Measurements from ENCODE around the gene JMJD4. TPM values are rescaled to one million over a fixed set of nuclear protein-coding genes. Genes with fewer than 3 reads are reported as not detected.
A peak's percentile ranks its signal among the peaks of the same experiment; 100 is the strongest.

JMJD4 gene
- polyA plus RNA-seq, 3 donors = 7.9 to 11.2 (median 11.2) TPM

- H3K36me3 Mint-ChIP-seq = peaks cover 38 to 43% of the 10 kb centered on the region in 2 donors
- 92% methylated on average over 2 of the region's 7 CpGs for WGBS (ENCODE audit: insufficient coverage)
- peaks cover 8% of the 10 kb centered on the region for H3K4me1 Mint-ChIP-seq
- Histone ChIP-seq H3K27me3 (ENCODE audit: control insufficient read depth in 2 of 2, insufficient read depth in 2 of 2, low read length in 2 of 2) (no peaks in the 10 kb centered on the region), H3K79me2 (ENCODE audit: insufficient read depth, low read length) (no peaks in the 10 kb centered on the region), H4K20me1 (ENCODE audit: insufficient read depth, low read length) (peaks cover 2% of the 10 kb centered on the region), H3K36me3 (replicated peaks in 1 of 2; ENCODE audit: control insufficient read depth in 1 of 2, insufficient read depth in 2 of 2, low read length in 2 of 2) (peaks cover 10 to 55% of the 10 kb centered on the region in 2 donors), H3K27ac (ENCODE audit: low read depth in 1 of 2, low read length in 2 of 2) (no peak overlapping the region), H3K4me2 (replicated peaks; ENCODE audit: extremely low read depth, low read length, poor library complexity, severe bottlenecking) (no peak overlapping the region), H2AFZ (ENCODE audit: insufficient read depth, low read depth, low read length, poor library complexity, severe bottlenecking) (no peak overlapping the region), H3K9ac (ENCODE audit: insufficient read depth, low read length, poor library complexity, severe bottlenecking) (no peak overlapping the region), H3K9me3 (replicated peaks in 1 of 2; ENCODE audit: control insufficient read depth in 1 of 2, insufficient read depth in 1 of 2, low read length in 2 of 2) (no peaks in the 10 kb centered on the region), H3K4me1 (ENCODE audit: control insufficient read depth in 1 of 2, insufficient read depth in 2 of 2, low read length in 2 of 2) (peaks cover 0 to 5% of the 10 kb centered on the region in 2 donors), H3K4me3 (replicated peaks in 1 of 3; ENCODE audit: low read depth in 2 of 3, low read length in 3 of 3) (no peak overlapping the region)
- DNase-seq = no peak
- peak overlapping the region in 2 of 7 donors; percentile 3 to 64 for H3K27ac Mint-ChIP-seq
- H3K4me3 Mint-ChIP-seq = no peak overlapping the region
- intact Hi-C loops (cut with micrococcal nuclease) = loop anchor here in 1 of 2 donors (10.0 kb wide), 1 partner anchor 301 kb away; no protein-coding TSS in a partner anchor
- H3K9me3 Mint-ChIP-seq = no peaks in the 10 kb centered on the region
- H3K27me3 Mint-ChIP-seq (ENCODE audit: low read depth in 3 of 3) = no peaks in the 10 kb centered on the region
- TF ChIP-seq CTCF (IDR thresholded peaks at IDR 0.05) = no peak
These were observed 19.1 kb upstream of the JMJD4 start for GRCh38 chr1:227753999-227754711.

DNA sequence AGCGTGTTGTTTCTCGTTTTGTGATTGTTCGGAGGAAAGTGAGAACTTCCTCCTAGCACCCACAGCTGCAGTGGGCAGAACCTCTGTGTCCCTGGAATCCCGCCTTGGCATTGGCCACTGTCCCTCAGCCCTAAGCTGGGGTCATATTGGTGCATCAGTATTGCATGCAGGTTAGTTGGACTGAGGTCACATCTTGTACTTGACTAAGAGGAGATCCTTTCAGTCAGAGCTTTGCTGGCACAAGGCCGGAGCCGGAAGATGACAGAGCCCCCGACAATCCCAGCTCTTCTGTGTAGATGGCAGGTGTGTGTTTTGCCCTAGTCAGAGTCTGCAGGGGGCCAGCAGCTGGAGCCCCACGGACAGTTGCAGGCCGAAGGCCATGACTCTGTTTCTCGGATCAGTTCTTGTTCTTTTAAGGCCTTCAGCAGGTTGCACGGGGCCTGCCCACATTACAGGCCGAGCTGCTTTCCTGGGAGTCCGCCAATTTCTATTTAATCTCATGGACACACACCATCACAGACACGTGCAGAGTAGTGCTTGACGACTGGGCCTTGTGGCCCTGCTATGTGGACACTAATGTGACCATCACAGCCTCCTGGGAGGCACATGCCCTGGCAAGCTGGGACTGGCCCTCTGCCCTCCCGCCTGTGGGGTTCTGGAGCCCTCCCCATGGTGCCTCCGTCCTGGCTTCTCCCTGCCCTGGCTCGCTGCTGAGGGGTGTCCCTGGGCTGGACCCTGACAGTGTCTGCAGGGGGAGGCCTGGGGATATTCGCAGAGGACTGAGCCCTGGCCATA lies 15.0 kb upstream of the JMJD4 start:
- Histone ChIP-seq H3K9ac (ENCODE audit: insufficient read depth, low read length, poor library complexity, severe bottlenecking) (no peak overlapping the region), H3K4me3 (replicated peaks in 1 of 3; ENCODE audit: low read depth in 2 of 3, low read length in 3 of 3) (no peak overlapping the region), H4K20me1 (ENCODE audit: insufficient read depth, low read length) (peaks cover 11% of the 10 kb centered on the region), H3K4me1 (ENCODE audit: control insufficient read depth in 1 of 2, insufficient read depth in 2 of 2, low read length in 2 of 2) (peaks cover 0 to 5% of the 10 kb centered on the region in 2 donors), H3K36me3 (replicated peaks in 1 of 2; ENCODE audit: control insufficient read depth in 1 of 2, insufficient read depth in 2 of 2, low read length in 2 of 2) (peaks cover 15 to 51% of the 10 kb centered on the region in 2 donors), H3K4me2 (replicated peaks; ENCODE audit: extremely low read depth, low read length, poor library complexity, severe bottlenecking) (no peak overlapping the region), H3K9me3 (replicated peaks in 1 of 2; ENCODE audit: control insufficient read depth in 1 of 2, insufficient read depth in 1 of 2, low read length in 2 of 2) (no peaks in the 10 kb centered on the region), H2AFZ (ENCODE audit: insufficient read depth, low read depth, low read length, poor library complexity, severe bottlenecking) (no peak overlapping the region), H3K27me3 (ENCODE audit: control insufficient read depth in 2 of 2, insufficient read depth in 2 of 2, low read length in 2 of 2) (no peaks in the 10 kb centered on the region), H3K27ac (ENCODE audit: low read depth in 1 of 2, low read length in 2 of 2) (no peak overlapping the region), H3K79me2 (ENCODE audit: insufficient read depth, low read length) (peaks cover 4% of the 10 kb centered on the region)
- peaks cover 35 to 38% of the 10 kb centered on the region in 2 donors for H3K36me3 Mint-ChIP-seq
- WGBS (ENCODE audit: insufficient coverage) = 95% methylated on average over 14 of the region's 19 CpGs
- DNase-seq = no peak
- no peak overlapping the region for H3K27ac Mint-ChIP-seq
- H3K27me3 Mint-ChIP-seq (ENCODE audit: low read depth in 3 of 3) = peaks cover 0 to 1% (median 0%) of the 10 kb centered on the region in 3 donors
- H3K9me3 Mint-ChIP-seq = no peaks in the 10 kb centered on the region
- no peak overlapping the region for H3K4me3 Mint-ChIP-seq
- intact Hi-C loops (cut with micrococcal nuclease) = loop anchor here in 1 of 2 donors (10.0 kb wide), 1 partner anchor 305 kb away; no protein-coding TSS in a partner anchor
- peaks cover 11% of the 10 kb centered on the region for H3K4me1 Mint-ChIP-seq
- TF ChIP-seq CTCF (IDR thresholded peaks at IDR 0.05) = no peak

Measured in CD14-positive monocyte (primary cell).